ENCODE data around the gene SERPINB1.
"Not testable (repeated sequence)": the region's sequence is repeated elsewhere in the genome, so short reads cannot be mapped to it uniquely, and the experiment has no call there.

The SERPINB1 gene

GRCh38 chr6:2865694-2866151 is 24.1 kb upstream of the SERPINB1 start:
- no peak for DNase-seq

GRCh38 chr6:2865270-2865669 is 23.6 kb upstream of the SERPINB1 start:
- DNase-seq, result no peak

DNA sequence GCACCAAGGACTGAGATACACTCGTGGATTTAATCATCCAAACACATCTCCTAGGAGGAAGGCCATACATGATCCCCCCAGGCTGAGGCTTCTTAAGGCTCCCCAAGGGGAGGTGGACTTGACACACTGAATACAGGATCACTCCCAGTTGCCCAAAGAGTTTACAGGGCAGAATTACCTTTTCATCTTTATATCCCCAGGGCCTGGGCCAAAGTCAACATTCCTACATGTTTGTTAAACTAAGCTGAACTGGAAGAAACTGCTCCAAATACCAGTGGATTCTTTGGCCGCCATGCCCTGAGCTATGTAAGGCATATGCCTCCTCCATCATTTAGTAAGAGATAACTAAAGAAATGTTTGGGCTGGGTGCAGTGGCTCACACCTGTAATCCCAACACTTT is 22.2 kb upstream of the SERPINB1 start:
- no peak for DNase-seq

- DNase-seq, result peak; percentile 75 to 80
Observed at GRCh38 chr6:2862712-2863181, 21.1 kb upstream of the SERPINB1 start.

GRCh38 chr6:2861822-2862164 is 20.1 kb upstream of the SERPINB1 start:
- DNase-seq, result no peak

DNA sequence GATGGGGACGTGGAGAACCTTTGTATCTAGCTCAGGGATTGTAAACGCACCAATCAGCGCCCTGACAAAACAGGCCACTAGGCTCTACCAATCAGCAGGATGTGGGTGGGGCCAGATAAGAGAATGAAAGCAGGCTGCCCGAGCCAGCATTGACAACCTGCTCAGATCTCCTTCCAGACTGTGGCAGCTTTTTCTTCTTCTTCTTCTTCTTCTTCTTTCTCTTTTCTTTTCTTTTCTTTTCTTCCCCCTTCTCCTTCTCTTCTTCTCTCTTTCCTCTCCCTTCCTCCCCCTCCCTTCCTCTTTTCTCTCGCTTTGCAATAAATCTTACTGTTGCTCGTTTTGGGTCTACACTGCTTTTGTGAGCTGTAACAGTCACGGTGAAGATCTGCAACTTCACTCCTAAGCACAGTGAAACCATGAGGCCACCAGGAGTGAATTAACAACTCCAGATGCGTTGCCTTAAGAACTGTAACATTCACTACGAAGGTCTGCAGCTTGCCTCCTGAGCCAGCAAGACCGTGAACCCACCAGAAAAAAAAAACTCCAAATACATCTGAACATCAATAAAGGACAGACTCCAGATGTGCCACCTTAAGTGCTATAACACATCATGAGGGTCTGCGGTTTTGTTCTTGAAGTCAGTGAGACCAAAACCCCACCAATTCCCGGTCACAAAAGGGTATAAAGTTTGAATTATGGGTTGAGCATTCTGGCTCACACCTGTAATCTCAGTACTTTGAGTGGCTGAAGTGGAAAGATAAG is 19.6 kb upstream of the SERPINB1 start:
- DNase-seq, result no peak

GRCh38 chr6:2860706-2861059 is 19.0 kb upstream of the SERPINB1 start:
- DNase-seq, result not testable (repeated sequence)

- not testable (repeated sequence) for DNase-seq
Observed at GRCh38 chr6:2859798-2860705, 18.4 kb upstream of the SERPINB1 start.

GRCh38 chr6:2859185-2859700 is 17.6 kb upstream of the SERPINB1 start:
- no peak for DNase-seq

DNA sequence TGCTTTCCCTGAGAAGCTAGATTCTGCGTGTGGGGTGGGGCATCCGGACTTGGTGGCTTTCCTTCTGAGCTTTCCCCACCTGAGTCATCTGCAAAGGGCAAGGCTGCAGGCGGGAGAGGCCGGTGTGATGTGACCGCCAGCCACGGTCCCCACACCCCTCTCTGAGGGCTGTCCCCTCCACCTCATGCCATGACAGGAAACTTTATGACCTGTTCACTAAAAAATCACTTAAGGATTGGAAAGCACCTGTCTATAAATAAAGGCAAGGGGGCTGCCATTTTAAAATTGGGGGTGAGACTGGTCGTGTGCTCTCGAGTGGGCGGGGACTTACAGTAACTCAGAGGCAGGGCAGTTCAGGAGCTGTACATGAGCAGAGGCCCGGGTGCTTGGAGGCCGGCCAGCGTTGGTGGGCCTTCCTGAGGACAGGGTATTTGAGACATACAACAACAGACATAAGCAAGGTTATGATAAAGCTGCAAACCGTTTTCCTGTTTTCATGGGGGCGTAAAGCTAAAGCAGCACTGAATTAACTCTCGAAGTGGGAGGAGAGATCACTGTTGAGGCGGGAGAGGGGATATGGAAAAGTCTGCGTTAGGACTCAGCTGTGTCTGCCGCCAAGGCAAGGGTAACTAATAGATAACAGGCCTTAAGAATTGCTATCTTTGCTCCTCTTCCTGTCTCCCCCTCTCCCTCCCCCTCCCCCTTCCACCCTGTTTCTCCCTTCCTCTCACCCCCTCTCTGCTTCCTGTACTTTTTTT is 16.1 kb upstream of the SERPINB1 start:
- peak; percentile 55 to 84 for DNase-seq

DNA sequence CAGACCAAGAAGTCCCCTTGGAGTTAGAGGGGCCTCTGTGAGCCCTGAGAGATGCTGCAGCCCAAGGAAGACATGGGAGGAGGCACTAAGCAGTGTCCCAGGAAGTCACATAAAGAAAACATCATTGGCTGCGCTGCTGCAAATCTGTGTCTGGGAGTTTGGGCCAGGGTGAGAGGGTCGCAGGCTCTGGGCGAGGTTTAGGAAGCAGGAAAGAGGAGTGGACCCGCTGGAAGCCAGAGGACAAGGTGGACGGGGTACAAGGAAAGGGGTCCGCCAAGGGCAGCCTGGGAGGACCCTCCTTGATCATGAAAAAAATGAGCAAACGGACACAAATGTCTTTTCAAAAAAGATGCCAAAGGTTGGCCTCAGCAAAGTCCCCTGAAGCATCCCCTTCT is 15.5 kb upstream of the SERPINB1 start:
- no peak for DNase-seq

- DNase-seq, result peak; percentile 56 to 71
Observed at GRCh38 chr6:2855061-2855519, 13.4 kb upstream of the SERPINB1 start.

DNA sequence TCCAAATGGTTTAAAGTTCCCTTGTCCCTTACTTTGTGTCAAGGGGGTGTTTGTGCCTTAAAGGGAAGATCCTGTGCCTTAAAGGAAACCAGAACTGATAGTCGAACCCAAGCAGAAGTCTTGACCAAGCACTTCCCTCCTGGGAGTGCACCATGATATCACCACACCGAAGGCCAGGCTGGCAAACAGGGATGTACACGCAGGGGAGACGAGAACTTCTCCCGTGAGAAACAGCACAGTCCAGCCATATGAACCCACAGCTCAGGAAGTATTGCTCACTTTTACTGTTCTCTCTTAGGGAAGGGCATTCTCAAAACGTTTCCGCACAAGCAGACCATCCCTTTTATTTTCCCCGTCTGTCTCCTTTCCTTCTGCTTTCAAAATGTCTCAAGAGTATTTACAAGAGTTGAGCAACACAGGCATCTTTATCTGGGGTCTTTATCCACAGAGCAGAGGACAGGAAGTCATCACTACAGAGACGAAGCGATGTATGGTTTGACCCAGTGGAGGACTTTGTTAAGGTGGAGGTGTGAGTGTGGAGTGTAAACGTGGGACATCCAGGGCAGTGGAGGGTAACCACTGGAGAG is 12.8 kb upstream of the SERPINB1 start:
- peak; percentile 91 to 97 for DNase-seq

DNA sequence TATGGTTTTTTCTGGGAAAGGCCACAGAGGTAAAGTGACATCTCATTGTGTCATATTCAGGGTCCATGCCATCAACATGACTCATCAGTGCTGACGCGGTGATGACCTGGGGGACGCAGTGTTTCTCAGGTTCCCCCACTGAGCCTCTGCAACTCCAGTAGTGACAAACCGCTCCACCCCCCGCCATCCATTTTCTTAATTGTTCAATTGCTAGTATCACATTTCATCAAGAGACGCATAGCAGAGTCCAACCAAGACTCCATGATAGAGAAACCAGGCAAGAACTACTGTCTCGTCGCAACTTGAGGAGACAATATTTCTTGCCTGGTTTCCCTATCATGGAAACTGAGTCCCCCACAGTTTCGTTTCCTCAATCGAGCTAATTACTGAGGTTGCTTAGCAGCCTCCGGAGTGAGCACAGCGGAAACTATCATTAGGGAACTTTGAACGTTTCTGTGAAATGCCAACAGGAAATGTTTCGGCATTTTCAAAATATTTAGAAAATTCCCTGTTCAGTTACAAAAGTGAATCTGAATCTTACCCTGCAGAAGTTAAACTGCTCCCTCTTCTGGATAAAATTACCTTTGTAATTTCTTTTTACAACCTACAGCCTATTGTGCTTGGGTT is 12.2 kb upstream of the SERPINB1 start:
- DNase-seq, result peak; percentile 96 to 98

DNA sequence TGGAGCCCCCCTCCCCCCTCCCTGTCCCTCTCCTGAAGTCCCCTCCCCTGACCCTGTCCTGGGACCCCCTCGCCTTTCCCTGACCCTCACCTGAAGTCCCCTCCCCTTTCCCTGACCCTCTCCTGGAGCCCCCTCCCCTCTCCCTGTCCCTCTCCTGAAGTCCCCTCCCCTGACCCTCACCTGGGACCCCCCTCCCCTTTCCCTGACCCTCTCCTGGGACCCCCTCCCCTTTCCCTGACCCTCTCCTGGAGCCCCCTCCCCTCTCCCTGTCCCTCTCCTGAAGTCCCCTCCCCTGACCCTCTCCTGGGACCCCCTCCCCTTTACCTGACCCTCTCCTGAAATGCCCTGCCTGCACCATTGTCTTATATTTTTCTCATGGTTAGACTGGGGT is 11.7 kb upstream of the SERPINB1 start:
- not testable (repeated sequence) for DNase-seq

GRCh38 chr6:2852921-2853322 is 11.3 kb upstream of the SERPINB1 start:
- peak; percentile 73 to 94 for DNase-seq

DNA sequence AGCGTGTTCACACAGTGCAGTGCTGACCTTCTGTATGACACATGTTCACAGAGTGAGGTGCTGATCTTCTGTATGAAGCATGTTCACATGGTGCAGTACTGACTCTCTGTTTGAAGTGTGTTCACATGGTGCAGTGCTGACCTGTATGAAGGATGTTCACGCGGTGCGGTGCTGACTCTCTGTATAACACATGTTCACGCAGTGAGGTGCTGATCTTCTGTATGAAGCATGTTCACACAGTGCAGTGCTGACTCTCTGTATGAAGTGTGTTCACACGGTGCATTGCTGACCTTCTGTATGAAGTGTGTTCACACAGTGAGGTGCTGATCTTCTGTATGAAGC is 10.8 kb upstream of the SERPINB1 start:
- no peak for DNase-seq

- no peak for DNase-seq
Observed at GRCh38 chr6:2851727-2852513, 10.3 kb upstream of the SERPINB1 start.

DNA sequence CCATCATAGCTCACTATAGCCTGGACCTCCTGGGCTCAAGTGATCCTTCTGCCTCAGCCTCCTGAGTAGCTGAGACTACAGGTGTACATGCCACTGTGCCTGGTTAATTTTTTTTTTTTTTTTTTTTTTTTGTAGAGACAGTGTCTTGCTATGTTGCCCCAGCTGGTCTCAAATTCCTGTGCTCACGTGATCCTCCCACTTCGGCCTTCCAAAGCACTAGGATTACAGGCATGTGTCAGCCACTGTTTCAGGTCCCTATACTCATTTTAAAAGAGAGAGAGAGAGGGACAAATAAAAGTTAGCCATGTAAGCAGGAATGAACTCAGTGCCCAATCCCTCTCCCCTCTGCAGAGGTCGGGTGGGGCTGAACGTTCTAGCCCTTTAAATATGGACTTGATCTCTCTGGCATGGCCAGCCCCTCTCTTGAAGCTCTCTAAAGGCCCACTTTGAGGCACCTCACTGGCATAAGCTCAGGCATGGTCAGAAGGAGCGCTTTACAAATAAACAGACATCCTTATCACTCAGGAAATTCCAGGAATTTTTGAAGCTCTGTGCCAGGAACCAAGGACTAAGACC is 9.0 kb upstream of the SERPINB1 start:
- no peak for DNase-seq

DNA sequence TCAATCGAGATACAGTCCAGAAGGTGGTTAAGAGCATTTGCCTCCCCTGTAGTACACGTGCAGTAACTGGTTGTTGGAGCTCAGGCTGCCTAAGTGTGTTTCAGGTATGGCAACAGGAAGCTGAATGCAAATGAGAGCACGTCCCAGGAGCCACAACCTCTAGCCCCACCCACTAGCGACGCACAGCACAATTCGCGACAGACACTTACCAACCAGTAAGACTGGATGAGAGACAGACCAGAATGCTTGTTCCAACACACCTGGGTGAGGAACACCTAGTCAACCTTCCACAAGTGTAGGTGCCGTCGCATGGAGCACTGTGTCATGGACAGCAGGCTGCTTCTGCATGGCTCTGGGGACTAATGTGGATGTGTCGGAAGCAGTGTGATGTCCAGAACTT is 7.2 kb upstream of the SERPINB1 start:
- no peak for DNase-seq

DNA sequence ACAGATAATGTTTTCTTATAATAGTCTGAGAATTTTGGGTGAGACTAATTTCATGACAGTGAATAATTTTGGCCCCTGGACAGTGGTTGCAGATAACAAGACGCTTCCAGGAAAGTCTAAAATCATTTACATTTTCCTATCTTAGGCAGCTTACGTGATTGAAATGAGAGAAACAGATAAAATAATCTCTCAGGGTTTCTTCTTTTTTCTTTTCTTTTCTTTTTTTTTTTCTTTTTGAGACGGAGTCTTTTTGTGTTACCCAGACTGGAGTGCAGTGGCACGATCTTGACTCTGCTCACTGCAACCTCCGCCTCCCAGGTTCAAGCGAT is 4.2 kb upstream of the SERPINB1 start:
- DNase-seq, result no peak

Measured in inflammatory macrophage treated with lipopolysaccharide for 1 hour (primary cell).